H1 (cell line): ENCODE data around the gene CLDN9. TPM values are rescaled to one million over a fixed set of nuclear protein-coding genes. Genes with fewer than 3 reads are reported as not detected.

Experiments used
- CTCF ChIA-PET: fragments of 300-600 bp; sonication (Branson Sonifier 250); formaldehyde crosslinking; loops from one replicate; lab custom pipeline; 2021; ENCODE audit not compliant: partially characterized antibody; lab: Charles Lee
- POLR2A ChIA-PET: fragments of 300-600 bp; sonication (Branson Sonifier 250); formaldehyde crosslinking; loops from one replicate; lab custom pipeline; 2021; ENCODE audit warnings: inconsistent platforms; ENCODE audit not compliant: partially characterized antibody; lab: Charles Lee
- DNase-seq, 2 experiments: peaks; one replicate each; pipeline versions ENCODE4 v3.0.0 to v3.0.0-alpha.2; 2010 to 2022; ENCODE audit warnings: low spot score in 2 of 2, low read depth in 1 of 2, mixed read lengths in 1 of 2
- FAIRE-seq: peaks from 2 replicates; lab custom pipeline; 2011; peaks lifted over from hg19 to GRCh38; lab: Jason Lieb, UNC
- H2AFZ ChIP-seq: 2 replicates; pipeline ENCODE4 v1.8.1; 2012; ENCODE audit warnings: low read length, inconsistent platforms
- H2AK5ac ChIP-seq: 2 replicates; pipeline ENCODE4 v1.6.1; 2013; ENCODE audit warnings: low read depth, low read length
- H2BK120ac ChIP-seq: replicated peaks from 2 replicates; pipeline ENCODE3; 2013; ENCODE audit warnings: low read depth, low read length, inconsistent platforms
- H2BK12ac ChIP-seq: 2 replicates; pipeline ENCODE4 v1.6.1; 2013; ENCODE audit warnings: low read depth, low read length
- H2BK15ac ChIP-seq: 2 replicates; pipeline ENCODE4 v1.6.1; 2013; ENCODE audit warnings: low read length
- H2BK20ac ChIP-seq: 2 replicates; pipeline ENCODE4 v1.6.1; 2013; ENCODE audit warnings: low read length
- H2BK5ac ChIP-seq: 2 replicates; pipeline ENCODE4 v1.6.1; 2013; ENCODE audit warnings: low read depth, low read length
- H3K14ac ChIP-seq: 2 replicates; pipeline ENCODE4 v1.6.1; 2013; ENCODE audit warnings: inconsistent platforms; ENCODE audit not compliant: insufficient read length
- H3K18ac ChIP-seq: 2 replicates; pipeline ENCODE4 v1.6.1; 2013; ENCODE audit warnings: low read length; ENCODE audit errors: extremely low read depth
- H3K23ac ChIP-seq: 2 replicates; pipeline ENCODE4 v1.6.1; 2013; ENCODE audit warnings: inconsistent platforms; ENCODE audit not compliant: insufficient read length
- H3K23me2 ChIP-seq: 2 replicates; pipeline ENCODE4 v1.6.1; 2013; ENCODE audit warnings: low read depth, low read length
- H3K27ac ChIP-seq: 2 replicates; pipeline ENCODE4 v1.6.1; 2011; ENCODE audit warnings: low read depth, low read length, inconsistent platforms
- H3K27me3 ChIP-seq, 4 experiments: replicated peaks in 1 of 4; 1 replicate in 1 of 4; 2 replicates in 3 of 4; pipeline versions ENCODE4 v1.6.1 to v1.8.1; 2011 to 2013; ENCODE audit warnings: low read length in 3 of 4, mild to moderate bottlenecking in 3 of 4, inconsistent platforms in 2 of 4, mixed read lengths in 2 of 4, moderate library complexity in 1 of 4; ENCODE audit not compliant: control insufficient read depth in 3 of 4, insufficient read depth in 3 of 4; ENCODE audit errors: extremely low read depth in 1 of 4
- H3K36me3 ChIP-seq, 4 experiments: 2 replicates each; pipeline versions ENCODE4 v1.6.1 to v1.8.1; 2011 to 2013; ENCODE audit warnings: mild to moderate bottlenecking in 4 of 4, low read length in 3 of 4, moderate library complexity in 2 of 4, control low read depth in 1 of 4, inconsistent platforms in 1 of 4; ENCODE audit not compliant: insufficient read depth in 4 of 4, control insufficient read depth in 2 of 4
- H3K4ac ChIP-seq: replicated peaks from 2 replicates; pipeline ENCODE3; 2013; ENCODE audit warnings: low read length, low read depth, mixed read lengths, inconsistent platforms; ENCODE audit not compliant: insufficient read length
- H3K4me1 ChIP-seq, 4 experiments: replicated peaks in 1 of 4; 1 replicate in 1 of 4; 2 replicates in 3 of 4; pipeline versions ENCODE4 v1.6.1 to v1.8.1; 2011 to 2013; ENCODE audit warnings: low read length in 3 of 4, inconsistent platforms in 2 of 4, mixed read lengths in 1 of 4; ENCODE audit not compliant: insufficient read depth in 4 of 4, control insufficient read depth in 3 of 4
- H3K4me2 ChIP-seq, 2 experiments: 2 replicates each; pipeline versions ENCODE4 v1.6.1 to v1.8.1; 2011 to 2013; ENCODE audit warnings: low read depth in 2 of 2, low read length in 2 of 2, control low read depth in 1 of 2, inconsistent platforms in 1 of 2, mild to moderate bottlenecking in 1 of 2; ENCODE audit not compliant: insufficient read depth in 1 of 2
- H3K4me3 ChIP-seq, 4 experiments: fragments of 200-600, 300-600 bp in 1 of 4; sonication (generic), shearing (Covaris generic), sonication (Bioruptor Twin) in 1 of 4; 2 replicates each; pipeline versions ENCODE4 v1.5.1 to v1.8.1; 2011 to 2016; ENCODE audit warnings: low read length in 4 of 4, low read depth in 3 of 4, control low read depth in 2 of 4, inconsistent platforms in 2 of 4, mild to moderate bottlenecking in 2 of 4, mixed read lengths in 1 of 4, moderate library complexity in 1 of 4; ENCODE audit not compliant: insufficient read depth in 2 of 4; ENCODE audit errors: extremely low read depth in 1 of 4
- H3K56ac ChIP-seq: replicated peaks from 2 replicates; pipeline ENCODE3; 2013; ENCODE audit warnings: low read depth, mild to moderate bottlenecking, mixed read lengths, low read length, inconsistent platforms; ENCODE audit not compliant: insufficient read length
- H3K79me1 ChIP-seq: 2 replicates; pipeline ENCODE4 v1.6.1; 2013; ENCODE audit warnings: low read depth, low read length, control low read depth
- H3K79me2 ChIP-seq, 2 experiments: 2 replicates each; pipeline versions ENCODE4 v1.6.1 to v1.8.1; 2012 to 2013; ENCODE audit warnings: low read length in 2 of 2, mild to moderate bottlenecking in 2 of 2, inconsistent platforms in 1 of 2; ENCODE audit not compliant: insufficient read depth in 2 of 2, control insufficient read depth in 1 of 2
- H3K9ac ChIP-seq, 4 experiments: replicated peaks in 1 of 4; 1 replicate in 1 of 4; 2 replicates in 3 of 4; pipeline versions ENCODE4 v1.6.1 to v1.8.1; 2011 to 2013; ENCODE audit warnings: low read depth in 3 of 4, low read length in 3 of 4, control low read depth in 2 of 4, mild to moderate bottlenecking in 2 of 4, moderate library complexity in 2 of 4, inconsistent platforms in 1 of 4; ENCODE audit errors: extremely low read depth in 1 of 4
- H3K9me3 ChIP-seq, 2 experiments: 2 replicates each; pipeline versions ENCODE4 v1.6.1 to v1.8.1; 2012 to 2013; ENCODE audit warnings: mild to moderate bottlenecking in 2 of 2, moderate library complexity in 2 of 2, control low read depth in 1 of 2, inconsistent platforms in 1 of 2, low read depth in 1 of 2, low read length in 1 of 2, mixed read lengths in 1 of 2; ENCODE audit not compliant: insufficient read depth in 2 of 2
- H4K20me1 ChIP-seq, 2 experiments: replicated peaks in 1 of 2; 2 replicates each; pipeline versions ENCODE3 to v1.8.1; 2011 to 2013; ENCODE audit warnings: inconsistent platforms in 2 of 2, low read length in 2 of 2, mild to moderate bottlenecking in 1 of 2; ENCODE audit not compliant: insufficient read depth in 2 of 2, control insufficient read depth in 1 of 2
- H4K5ac ChIP-seq: 2 replicates; pipeline ENCODE4 v1.6.1; 2013; ENCODE audit warnings: low read length, low read depth, mixed read lengths, inconsistent platforms; ENCODE audit not compliant: insufficient read length
- H4K8ac ChIP-seq: 2 replicates; pipeline ENCODE4 v1.8.0; 2013; ENCODE audit warnings: mild to moderate bottlenecking, moderate library complexity, low read length, inconsistent platforms; ENCODE audit not compliant: insufficient read depth; ENCODE audit errors: extremely low read depth
- H4K91ac ChIP-seq: replicated peaks from 2 replicates; pipeline ENCODE3; 2013; ENCODE audit warnings: low read length, mixed read lengths, inconsistent platforms; ENCODE audit not compliant: insufficient read length
- E2F6 ChIP-seq: IDR thresholded peaks from 2 replicates; pipeline ENCODE4 v1.6.1; 2012; ENCODE audit warnings: inconsistent platforms
- EGR1 ChIP-seq: IDR thresholded peaks from 2 replicates; pipeline ENCODE4 v1.6.1; 2011; ENCODE audit warnings: low read depth, low read length, borderline replicate concordance
- JUND ChIP-seq: IDR thresholded peaks from 2 replicates; pipeline ENCODE4 v1.6.1; 2011; ENCODE audit warnings: mild to moderate bottlenecking, improper control_type of control experiment, low read length
- RFX5 ChIP-seq: IDR thresholded peaks from 2 replicates; pipeline ENCODE4 v1.6.1; 2011; ENCODE audit warnings: low read depth, low read length, improper control_type of control experiment, borderline replicate concordance
- SUZ12 ChIP-seq: fragments of 200-600 bp; sonication (generic); IDR thresholded peaks from 2 replicates; pipeline ENCODE4 v1.6.1; 2012; ENCODE audit warnings: mild to moderate bottlenecking, inconsistent platforms, low read length, moderate library complexity, mixed read lengths
- ZNF274 ChIP-seq: IDR thresholded peaks from 2 replicates; pipeline ENCODE4 v1.7.0; 2012; ENCODE audit warnings: low read length, borderline replicate concordance; ENCODE audit errors: extremely low read depth
- WGBS, 2 experiments: shearing (Covaris generic) in 1 of 2; methylation state at CpG; one replicate each; pipeline versions ENCODE4 v1.1.6 to v1.1.7; 2013 to 2015; ENCODE audit warnings: low lambda C conversion rate in 2 of 2, mixed read lengths in 2 of 2, inconsistent platforms in 1 of 2, low coverage in 1 of 2, missing lambda C conversion rate in 1 of 2; ENCODE audit not compliant: insufficient replicate concordance in 2 of 2, insufficient coverage in 1 of 2, insufficient read length in 1 of 2; ENCODE audit errors: extremely low coverage in 1 of 2, missing lambda C conversion rate in 1 of 2; 5-methylcytosine and 5-hydroxymethylcytosine counted together
- polyA plus RNA-seq, 7 experiments: library from polyadenylated mRNA; depleted of rRNA in 3 of 7; stranded (reverse) in 5 of 7; unstranded in 2 of 7; fragments of >200 nt in 5 of 7; fragments of 200-250 nt in 2 of 7; gene quantifications; 1 replicate in 5 of 7; 2 replicates in 1 of 7; 4 replicates in 1 of 7; pipeline versions ENCODE4 v1.2.1 to v1.2.3, GENCODE V29; 2011 to 2013; ENCODE audit warnings: missing spikeins in 2 of 7, mixed read lengths in 2 of 7
- total RNA-seq: library from RNA; stranded (reverse); fragmentation: NEBNext Ultra II Directional; extraction: Animal tissue kit (Norgen Biotek cat#: 25700); gene quantifications from 2 replicates; pipeline ENCODE4 v1.2.1, GENCODE V29; 2021
- TF ChIP-seq, protein P1 (sequence below): IDR thresholded peaks from 2 replicates; pipeline ENCODE4 v1.6.1; 2012; ENCODE audit warnings: inconsistent platforms
- TF ChIP-seq, protein P2 (sequence below): IDR thresholded peaks from 2 replicates; pipeline ENCODE4 v1.6.1; 2012; ENCODE audit warnings: low read length, inconsistent platforms

CLDN9 gene
- total and polyA plus RNA-seq, 2 of the 8 experiments (the other 6 are each of a cell fraction or from before 2014, with no cell fraction given), result 0.60 to 0.89 TPM

DNA sequence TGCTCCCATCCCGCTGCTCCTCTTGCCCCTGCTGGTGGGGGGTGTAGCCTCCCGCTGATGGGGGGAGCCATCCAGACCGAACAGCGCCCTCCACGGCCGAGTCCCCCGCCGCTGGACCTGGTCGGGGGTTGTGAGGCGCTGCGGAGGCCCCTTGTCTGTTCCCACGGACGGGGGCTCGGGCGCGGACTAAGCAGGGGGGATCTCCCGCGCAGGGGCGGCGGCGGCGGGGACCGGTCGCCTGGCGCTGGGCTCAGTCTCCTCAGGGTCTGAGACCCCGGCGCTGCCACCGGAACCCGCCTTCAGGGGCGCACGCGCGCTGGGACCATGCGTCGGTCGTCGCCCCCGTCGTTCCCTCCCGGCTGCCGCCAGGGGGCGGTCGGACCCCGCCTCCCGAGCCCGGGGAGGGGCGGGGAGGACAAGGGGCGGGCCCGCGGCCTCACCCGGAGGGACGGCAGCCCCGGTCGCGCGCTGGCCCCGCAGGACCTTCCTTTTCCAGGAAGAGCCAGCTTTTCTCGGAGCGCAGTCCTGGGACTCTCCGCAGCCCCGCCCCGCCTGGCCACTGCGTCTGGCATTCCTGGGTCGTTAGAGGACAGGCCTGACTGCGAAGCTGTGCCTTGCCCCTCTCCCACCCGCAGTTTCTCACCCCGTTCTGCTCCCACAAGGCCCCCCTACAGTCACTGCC, 46.5 kb downstream of the CLDN9 start:
- Histone ChIP-seq H2BK12ac (peak overlapping the region; percentile 84; the same call in 1 of the 2 replicates), H2BK5ac (peak overlapping the region; percentile 71; the same call in 1 of the 2 replicates), H3K4me3 (peak overlapping the region; percentile 39 to 86 (median 67)), H2AK5ac (no peak overlapping the region), H3K9me3 (no peaks in the 10 kb centered on the region), H3K23me2 (peaks cover 6% of the 10 kb centered on the region; the same call in 1 of the 2 replicates), H2BK20ac (no peak overlapping the region), H3K4me2 (peak overlapping the region; percentile 49 to 85; a peak in 3 of 4 replicates), H3K27ac (no peak overlapping the region), H3K36me3 (no peaks in the 10 kb centered on the region), H3K4ac (no peak overlapping the region), H4K5ac (peak overlapping the region; percentile 89), H2BK120ac (no peak overlapping the region), H3K23ac (no peak overlapping the region), H3K18ac (peak overlapping the region; percentile 78), H3K4me1 (peaks cover 5 to 19% (median 6%) of the 10 kb centered on the region in 4 experiments; a peak in 6 of 7 replicates), H3K9ac (peak overlapping the region in 3 of 4 experiments; percentile 3 to 86 (median 13); a peak in 2 of 7 replicates), H3K79me1 (no peaks in the 10 kb centered on the region), H4K20me1 (peaks cover 6 to 7% of the 10 kb centered on the region in 2 experiments), H4K91ac (peak overlapping the region; percentile 86), H3K56ac (no peak overlapping the region), H2BK15ac (0 out of 2 replicates have a peak overlapping the region, but pooled peaks have one; percentile 95), H2AFZ (0 out of 2 replicates have a peak overlapping the region, but pooled peaks have one; percentile 52), H3K14ac (no peak overlapping the region), H4K8ac (peak overlapping the region; percentile 58; the same call in 1 of the 2 replicates), H3K27me3 (no peaks in the 10 kb centered on the region; a peak in 1 of 7 replicates), H3K79me2 (no peaks in the 10 kb centered on the region)
- FAIRE-seq, result no peak
- ChIA-PET CTCF (interaction anchor here (0.5 to 8.3 kb wide), 46 partner anchors 8 to 1089 kb away, joined by 3 to 88 read pairs (median 4); partner anchors contain the start of genes MMP25, ZNF205, ZNF213 and ZSCAN10), POLR2A (interaction anchor here (0.8 to 12.7 kb wide), 28 partner anchors 9 to 124 kb away, joined by 3 to 140 read pairs (median 5); partner anchors contain the start of genes CLDN6, CLDN9, HCFC1R1 and MMP25)
- 0% methylated on average over 16 of the region's 67 CpGs; no CpG with 5 or more reads in 1 of the 2 experiments for WGBS, 2 experiments
- DNase-seq, result peak; percentile 64 to 96
- TF ChIP-seq E2F6 (0 out of 2 replicates have a peak, but pooled peaks have one; percentile 38), ZNF274 (no peak), EGR1 (no peak; the same call in 1 of the 2 replicates), SUZ12 (no peak), JUND (no peak), RFX5 (no peak)
- TF ChIP-seq, protein P1, sequence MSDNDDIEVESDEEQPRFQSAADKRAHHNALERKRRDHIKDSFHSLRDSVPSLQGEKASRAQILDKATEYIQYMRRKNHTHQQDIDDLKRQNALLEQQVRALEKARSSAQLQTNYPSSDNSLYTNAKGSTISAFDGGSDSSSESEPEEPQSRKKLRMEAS, result peak; percentile 83
- TF ChIP-seq, protein P2, sequence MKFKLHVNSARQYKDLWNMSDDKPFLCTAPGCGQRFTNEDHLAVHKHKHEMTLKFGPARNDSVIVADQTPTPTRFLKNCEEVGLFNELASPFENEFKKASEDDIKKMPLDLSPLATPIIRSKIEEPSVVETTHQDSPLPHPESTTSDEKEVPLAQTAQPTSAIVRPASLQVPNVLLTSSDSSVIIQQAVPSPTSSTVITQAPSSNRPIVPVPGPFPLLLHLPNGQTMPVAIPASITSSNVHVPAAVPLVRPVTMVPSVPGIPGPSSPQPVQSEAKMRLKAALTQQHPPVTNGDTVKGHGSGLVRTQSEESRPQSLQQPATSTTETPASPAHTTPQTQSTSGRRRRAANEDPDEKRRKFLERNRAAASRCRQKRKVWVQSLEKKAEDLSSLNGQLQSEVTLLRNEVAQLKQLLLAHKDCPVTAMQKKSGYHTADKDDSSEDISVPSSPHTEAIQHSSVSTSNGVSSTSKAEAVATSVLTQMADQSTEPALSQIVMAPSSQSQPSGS, result 0 out of 2 replicates have a peak, but pooled peaks have one; percentile 61
